ENCODE results near the gene EDEM3.

EDEM3 gene

DNA sequence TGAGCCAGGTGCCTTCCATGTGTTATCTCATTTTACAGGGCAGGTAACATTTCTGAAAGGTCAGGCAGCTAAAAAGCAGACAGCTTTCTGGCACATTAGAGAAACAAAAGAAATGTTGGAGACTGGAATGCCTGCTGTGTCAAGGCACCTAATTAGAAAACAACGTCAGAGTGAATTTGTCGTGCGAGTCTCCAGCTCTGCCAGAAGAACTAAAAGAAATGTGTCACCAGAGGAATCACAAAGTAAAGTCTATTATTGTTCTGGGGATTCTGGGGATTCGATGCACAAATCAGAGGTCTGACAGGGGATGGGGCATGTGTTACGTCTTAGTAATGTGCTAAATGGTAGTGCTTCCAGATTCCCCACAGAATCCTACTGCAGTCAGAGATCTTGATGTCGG is 89.3 kb downstream of the EDEM3 start:
- no peak for DNase-seq

DNA sequence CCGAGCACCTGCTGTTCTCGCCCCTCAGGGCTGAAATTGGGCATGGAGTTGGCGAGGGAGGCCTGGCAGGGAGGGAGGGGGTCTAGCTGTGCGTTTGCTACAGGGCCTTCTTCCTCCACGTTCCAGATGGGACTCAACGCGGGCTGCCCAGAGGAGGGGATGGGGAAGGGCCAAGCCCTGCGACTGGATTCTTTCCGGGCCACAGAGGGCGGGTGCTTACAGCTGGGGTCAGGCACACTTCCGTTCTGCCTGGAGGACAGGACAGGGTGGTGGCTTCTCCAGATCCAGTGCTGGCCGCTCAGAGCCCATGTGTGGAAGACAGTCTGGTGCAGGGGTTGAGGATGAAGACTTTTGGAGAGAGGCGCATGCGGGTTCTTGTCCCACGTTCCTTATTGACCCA is 90.0 kb downstream of the EDEM3 start:
- DNase-seq, result no peak

DNA sequence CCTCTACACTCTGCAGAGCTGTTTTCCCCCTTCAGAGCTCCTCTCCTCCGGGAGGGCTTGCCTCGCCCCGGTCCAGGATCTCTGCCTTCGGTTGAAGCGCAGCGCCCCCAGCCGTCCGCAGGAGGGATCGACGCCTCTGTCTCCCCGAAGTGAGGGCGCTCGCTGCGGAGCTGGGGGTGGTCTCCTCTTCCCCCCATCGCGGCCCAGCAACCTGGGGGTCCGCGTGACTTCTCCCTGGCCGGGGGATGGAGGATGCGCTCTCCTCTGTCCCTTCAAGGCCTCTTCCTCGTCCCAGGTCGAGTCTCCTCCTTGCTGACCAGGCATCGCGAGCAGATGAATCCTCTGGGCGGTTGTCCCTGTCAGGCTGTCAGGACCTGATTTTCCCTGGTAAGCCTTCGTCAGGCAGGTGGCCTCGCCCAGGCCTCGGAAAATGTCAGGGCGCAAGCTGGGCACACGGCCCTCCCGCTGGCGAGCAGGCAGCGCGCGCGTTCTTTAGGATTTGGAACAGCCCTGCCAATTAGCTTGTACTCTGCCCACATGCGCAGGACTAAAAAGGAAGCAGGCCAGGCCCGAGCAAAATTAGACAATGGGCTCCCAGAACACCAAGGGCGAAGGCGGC is 90.5 kb downstream of the EDEM3 start:
- DNase-seq, result peak; percentile 75 to 88 (median 79)

DNA sequence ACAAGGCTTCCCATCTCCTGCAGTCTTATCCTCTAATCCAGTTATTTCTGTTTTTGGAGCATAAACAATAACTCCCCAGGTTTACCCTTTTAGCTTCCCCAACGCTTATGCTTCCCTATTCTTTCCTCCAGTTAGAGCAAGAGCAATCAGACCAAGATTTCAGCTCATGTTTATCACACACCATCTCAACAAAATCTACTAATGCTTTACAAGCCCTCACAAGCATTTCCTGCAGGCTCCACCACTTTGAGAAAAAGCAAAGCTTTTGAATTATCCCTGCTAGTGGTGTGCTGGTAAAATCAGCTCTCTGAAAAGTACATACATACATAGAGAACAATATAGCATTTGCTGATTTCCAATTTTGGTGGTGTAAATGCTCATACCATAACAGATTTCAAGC is 92.9 kb downstream of the EDEM3 start:
- DNase-seq, result no peak

DNA sequence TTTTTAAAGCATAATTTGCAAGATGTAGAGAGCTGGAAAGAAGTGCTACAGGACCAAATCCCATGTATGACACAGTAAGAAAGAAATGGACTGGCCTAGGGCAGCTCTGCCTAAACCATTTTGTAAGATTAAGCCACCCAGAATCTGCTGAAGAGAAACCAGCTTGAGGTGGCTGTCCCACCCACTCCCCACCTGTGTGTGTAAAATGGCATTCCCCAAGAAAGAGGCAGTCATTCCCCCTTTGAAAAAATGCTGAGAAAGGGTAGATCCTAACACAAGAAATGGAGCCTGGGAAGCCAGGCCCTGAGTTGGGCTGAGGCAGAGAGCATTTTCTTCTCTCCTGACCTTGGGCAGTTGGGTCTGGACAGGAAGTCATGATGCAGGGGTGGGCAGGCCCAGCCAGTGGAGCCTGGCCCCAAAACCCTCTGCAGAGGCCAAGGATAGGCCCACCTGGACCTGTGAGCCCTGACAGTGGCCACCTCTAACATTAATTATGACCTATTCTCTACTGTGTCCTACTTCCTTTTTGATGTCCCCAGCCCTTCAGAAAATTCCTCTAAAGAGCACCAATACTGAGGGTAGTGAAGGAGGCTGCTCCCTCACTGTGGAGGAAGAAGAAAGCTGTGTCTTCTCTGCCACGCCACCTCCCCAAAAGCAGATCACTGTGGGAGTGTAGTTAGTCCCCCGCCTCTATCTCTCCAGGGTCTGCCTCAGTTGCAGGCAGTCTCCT is 94.0 kb downstream of the EDEM3 start:
- DNase-seq, result no peak

DNA sequence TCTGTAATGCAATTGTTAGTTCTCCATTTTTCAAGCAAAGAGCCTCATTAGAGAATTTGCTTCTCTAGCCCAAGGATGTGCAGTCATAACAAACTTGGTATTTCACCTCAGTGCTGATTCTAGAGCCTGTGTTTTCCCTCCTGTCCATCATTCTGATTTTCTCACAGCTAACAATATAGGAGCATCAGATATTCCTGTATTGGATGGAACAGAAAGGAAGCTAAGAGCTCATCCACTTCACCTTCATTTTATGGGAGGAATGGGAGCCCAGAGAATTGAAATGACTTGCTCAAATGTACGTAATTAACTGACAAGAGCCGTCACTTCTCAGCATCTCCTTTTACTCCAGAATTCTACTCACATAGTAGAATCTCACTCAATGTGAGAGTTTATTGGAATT is 96.6 kb downstream of the EDEM3 start:
- no peak for DNase-seq

DNA sequence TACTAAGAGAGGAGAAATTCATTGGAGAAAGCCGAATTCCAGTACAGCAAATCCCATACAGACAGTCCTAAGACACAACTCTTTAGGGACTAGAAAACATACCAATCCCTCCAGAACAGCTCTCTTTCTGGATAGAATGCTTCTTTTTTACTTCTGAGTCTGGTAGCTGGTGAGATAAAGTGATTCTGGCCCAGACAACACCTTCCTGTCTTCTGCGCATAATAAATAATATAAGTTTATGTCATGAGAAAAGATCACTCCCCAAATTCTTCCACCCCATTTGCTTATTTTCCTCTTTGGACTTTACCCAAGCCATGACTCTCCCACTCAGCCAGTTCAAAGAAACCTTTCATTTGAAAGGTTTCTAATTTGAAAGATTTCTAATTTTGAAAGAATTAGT is 98.4 kb downstream of the EDEM3 start:
- no peak for DNase-seq

DNA sequence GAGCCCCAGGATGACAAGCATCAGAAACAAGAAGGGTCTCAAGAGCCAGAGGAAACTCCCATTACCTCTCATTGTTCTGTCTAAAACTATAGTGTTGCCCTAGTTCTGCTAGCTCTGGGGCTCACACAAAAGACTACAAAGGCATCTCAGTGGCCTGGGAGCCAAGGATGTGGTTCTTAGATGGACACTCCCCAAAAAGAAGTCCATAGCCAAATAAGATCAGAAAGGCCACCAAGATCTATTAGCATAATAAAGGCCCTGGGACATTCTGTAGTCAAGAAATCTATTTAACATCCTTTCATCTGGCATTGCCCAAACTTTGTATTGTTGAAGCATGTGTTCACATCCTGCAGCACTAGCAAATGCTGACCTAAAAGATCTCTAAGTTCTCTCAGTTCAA is 99.5 kb downstream of the EDEM3 start:
- DNase-seq, result no peak

DNA sequence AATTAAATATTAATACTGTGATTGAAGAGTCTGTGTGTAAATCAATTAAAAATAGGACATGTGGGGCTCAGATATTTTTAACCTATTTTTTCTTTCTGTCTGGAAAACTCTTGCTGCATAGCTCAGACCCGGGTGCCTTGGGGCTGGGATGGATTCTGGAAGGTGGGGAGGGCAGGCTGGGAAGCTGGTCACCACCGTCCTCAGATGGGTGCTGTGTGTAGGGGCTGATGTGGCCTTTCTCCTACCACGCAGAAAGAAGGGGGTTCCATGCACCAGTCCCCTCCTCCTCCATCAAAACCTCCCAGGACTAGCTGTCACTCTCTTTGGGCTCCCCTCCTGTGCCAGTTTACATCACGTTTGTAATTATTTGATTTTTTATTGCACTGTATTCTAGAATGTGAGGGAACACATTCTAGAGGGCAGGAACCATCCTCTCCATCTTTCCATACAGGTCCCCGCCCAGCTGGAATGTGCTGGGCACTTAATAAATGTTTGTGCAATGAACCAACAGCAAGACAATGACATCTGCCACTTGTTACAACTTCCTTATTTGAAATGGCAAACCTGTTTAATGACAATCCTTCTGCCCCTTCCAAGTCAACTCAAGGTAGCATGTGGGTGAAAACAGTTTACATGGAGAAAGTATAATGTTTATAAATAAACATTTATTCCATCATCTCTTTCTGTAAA is 104.3 kb downstream of the EDEM3 start:
- DNase-seq, result no peak

DNA sequence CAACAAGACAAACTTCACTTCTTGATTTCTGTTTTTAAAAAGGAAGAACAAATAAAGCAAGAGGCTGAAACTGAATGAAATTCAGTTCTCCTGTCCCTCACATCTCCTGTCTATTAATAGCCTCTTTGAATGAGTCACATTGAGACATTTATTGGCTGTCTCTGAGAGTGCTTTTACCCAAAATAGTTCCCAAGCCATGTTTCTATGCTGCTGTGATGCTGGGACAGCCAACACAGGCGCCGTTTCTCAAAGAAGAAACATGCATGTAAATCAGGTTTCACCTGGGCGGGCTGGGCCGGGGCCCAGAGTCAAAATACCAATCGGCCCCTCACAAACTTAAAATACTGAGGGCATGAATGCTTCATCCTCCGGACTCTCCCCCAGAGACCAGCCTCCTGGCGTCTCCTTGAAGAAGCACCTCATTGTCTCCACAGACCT is 105.2 kb downstream of the EDEM3 start:
- peak; percentile 43 to 65 (median 63) for DNase-seq

DNA sequence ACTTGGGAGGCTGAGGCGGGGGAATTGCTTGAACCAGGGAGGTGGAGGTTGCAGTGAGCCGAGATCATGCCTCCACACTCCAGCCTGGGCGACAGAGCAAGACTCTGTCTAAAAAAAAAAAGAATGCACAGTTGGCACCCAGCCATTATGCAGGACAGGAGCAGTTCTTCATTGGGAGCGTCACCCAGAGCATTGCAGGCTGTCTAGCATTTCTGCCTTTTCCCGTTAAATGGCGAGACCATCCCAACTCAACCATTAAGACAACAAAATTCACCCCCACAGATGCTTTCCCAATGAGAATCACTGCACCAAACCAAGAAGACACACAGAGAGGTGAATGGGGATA is 105.8 kb downstream of the EDEM3 start:
- DNase-seq, result no peak

DNA sequence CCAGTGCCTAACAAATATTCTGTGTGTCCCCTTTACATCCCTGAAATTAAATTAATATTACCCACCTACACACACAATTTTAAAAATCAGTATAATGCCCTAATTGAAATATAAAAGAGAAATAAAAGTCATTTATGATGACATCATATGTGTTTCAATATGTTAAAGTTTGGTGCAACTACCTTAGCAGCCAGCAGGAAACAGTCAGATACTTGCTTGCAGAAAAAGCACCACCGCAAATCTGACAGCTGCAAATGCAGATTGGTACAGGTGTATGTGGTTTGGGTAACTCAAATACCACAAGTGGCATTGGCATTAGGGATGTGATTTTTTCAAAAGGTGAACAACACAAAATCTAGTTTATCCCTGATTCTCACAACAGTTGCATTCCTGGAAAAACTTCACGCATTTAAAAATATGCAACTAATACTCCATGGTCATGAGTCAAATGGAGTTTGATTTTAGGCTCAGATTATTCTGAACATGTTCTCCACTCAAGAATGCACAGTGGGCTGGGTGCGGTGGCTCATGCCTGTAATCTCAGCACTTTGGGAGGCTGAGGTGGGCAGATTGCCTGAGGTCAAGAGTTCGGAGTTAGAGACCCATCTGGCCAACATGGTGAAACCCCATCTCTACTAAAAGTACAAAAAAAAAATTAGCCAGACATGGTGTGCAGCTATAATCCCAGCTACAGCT is 106.3 kb downstream of the EDEM3 start:
- DNase-seq, result no peak

DNA sequence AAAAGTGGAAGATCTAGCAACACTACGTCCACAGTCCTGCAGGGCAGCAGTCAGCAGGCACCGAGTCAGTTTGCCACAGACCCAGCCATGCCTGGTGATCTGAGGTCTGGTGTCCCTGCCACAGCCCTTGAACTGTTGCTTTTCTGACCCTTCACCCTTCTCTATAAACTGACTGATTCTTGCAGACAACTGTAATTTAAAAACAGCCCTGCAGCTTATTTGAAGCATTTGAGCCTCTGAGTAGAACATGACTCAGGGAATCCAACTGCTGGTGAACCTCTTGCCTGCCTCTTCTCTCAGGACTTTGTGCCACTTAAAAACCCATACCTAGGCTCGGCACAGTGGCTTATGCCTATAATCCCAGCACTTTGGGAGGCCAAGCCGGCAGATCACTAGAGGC is 107.2 kb downstream of the EDEM3 start:
- DNase-seq, result no peak

DNA sequence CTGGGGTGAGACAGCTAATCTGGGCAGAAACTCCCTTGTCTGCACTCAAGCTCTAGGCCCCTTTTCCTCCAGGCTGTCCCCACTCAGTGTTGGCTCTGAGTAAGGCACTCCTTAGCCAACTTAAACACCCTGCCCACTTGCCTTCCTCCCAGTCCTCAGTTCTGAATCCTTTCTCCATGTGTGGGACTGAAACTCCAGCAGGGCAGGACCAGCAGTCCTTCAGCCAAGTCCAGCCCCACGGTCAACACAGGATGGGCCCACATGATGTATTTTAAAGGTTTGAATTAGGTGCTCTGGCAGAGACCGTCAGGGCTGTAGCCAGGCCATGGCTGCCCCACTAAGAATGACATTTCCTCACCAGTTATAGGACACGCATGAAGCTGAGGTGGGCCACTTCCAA is 107.8 kb downstream of the EDEM3 start:
- DNase-seq, result no peak

DNA sequence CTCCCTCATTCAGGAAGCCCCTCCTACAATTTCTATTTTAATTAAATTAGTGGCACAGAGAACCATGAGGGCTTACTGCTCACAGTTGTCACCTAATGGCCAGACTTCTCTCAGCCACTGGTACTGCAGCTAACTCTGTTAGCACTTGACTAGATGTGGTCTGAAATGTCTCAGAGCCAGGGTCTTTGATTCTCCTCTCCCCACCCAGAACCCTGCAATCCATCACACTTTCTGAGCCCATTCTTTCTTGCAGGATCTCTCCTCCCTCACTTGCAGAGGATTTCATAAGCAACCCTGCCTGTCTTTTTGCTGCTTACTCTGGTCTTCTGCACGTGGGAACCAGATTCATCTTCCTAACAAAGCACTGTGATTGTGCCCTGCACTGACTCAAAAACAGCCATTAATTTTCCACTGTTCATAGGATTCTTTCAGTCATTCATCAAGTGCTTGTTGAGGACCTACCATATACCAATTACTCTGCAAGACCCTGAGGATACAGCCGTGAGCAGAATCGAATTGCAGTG is 108.4 kb downstream of the EDEM3 start:
- DNase-seq, result no peak

DNA sequence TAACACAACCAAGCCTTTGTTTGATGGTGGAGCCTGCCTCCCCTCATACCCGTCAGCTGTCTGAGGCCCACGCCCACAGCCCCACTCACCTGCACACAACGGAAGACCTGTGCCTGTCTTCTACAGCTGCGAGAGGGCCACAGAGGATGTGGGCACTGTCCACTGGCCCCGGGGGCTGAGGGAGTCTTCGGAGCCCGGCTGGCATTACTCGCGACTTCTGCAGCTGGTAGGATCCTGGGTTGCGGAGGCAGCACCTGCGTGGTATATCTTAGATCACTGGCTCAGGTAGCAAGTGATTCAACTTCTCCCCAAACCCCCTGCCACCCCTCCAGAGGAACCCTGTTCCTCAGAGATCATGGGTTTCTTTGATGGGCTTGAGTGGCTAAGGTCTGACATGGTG is 109.9 kb downstream of the EDEM3 start:
- no peak for DNase-seq

DNA sequence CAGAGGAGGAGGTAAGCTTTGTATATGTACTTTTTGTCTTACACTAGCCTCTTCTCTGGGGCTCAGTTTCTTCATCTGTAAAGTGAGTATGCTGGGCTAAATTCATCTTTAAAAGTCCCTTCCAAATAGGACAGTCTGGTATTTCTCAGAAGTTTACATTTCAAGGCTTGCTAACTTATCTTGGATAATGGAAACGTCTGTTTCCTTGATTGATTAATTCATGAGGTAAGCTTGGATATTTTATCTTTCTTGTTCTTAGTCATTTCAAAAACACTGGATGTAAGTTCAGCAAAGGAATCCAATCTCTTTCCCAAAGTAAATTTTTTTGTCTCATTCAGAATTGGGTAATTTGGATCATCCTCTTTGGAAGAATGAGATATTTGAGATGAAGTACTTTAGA is 111.0 kb downstream of the EDEM3 start:
- DNase-seq, result no peak

DNA sequence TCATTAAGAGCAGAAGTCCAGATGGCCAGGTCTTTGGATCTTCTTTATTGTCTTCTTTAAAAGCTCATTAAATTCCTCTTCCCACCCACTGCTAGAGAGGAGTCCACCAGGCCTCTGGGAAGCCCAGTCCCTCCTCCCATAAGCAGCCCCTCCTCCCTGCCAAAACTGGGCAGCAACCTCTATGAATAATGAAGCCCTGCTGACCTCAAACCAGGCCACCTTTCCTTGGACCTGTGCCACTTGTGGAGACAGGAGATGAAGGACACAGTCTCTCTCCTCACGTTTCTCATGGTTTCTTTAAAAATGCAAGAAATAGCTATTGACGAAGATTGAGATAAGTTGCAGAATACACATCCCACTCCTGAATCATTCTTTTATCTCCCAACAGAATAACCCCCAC is 112.8 kb downstream of the EDEM3 start:
- no peak for DNase-seq

DNA sequence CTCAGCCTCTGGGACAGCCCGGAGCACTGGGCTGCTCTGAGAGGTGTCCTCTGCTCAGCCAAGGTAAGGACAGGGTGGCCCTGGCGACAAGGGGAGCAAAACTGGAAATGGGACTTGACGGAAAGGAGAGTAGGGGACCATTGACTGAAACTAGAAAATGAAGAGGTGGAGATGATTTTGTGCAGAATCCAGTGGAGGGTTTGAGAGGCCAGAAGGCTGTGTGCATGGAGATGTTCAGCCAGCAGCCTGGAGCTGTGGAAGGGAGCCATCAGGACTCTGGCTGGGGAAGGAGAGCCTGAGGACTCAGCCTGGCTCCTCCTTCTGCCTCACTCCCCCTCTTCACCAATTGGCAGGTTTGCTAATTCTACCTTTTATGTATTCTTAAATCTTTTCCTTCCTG is 114.2 kb downstream of the EDEM3 start:
- no peak for DNase-seq
